HG02884 (cell line): ENCODE results near the gene GIGYF1.
"Not testable (repeated sequence)": the region's sequence is repeated elsewhere in the genome, so short reads cannot be mapped to it uniquely, and the experiment has no call there.

ENCODE experiments used
- ATAC-seq: cut with Tn5 transposase; IDR thresholded peaks from one replicate; pipeline ENCODE4 v1.9.1; 2021; ENCODE audit warnings: mild to moderate bottlenecking, moderate library complexity; ENCODE audit not compliant: unreplicated experiment

Gene GIGYF1

DNA sequence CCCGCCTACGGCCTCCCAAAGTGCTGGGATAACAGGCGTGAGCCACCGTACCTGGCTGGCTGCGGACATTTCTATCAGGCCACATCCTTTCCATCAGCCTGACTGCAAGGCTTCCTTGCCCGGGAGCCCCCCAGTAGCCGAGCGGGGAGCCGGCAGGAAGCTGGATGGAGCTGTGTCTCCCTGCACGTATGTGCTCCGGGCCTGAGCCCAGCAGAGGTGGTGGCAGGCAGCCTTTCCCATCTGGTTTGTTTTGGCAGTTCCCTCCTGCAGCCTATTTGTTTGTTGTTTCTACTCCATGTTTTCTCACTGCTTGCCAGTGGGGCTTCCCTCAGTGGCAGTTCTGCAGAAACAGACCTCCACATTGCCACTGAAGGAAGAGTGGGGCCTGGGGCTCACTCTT lies 17.3 kb upstream of the GIGYF1 start:
- no peak for ATAC-seq

DNA sequence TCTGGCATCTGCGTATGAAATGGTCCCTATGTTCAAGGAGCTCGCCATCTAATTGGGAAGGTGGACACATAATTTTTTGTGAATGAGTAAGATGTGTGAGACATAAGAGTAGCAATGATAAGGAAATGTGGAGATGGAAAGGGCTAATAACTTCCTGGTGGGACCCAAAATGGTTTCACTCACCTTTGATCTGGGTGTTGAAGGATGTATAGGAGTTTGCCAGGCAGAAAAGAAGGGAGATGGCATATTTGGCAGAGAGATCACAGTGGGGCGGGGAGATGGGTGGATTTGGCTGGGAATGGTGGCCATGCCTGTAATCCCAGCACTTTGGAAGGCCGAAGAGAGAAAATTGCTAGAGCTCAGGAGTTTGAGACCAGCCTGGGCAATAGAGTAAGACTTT lies 16.4 kb upstream of the GIGYF1 start:
- no peak for ATAC-seq

DNA sequence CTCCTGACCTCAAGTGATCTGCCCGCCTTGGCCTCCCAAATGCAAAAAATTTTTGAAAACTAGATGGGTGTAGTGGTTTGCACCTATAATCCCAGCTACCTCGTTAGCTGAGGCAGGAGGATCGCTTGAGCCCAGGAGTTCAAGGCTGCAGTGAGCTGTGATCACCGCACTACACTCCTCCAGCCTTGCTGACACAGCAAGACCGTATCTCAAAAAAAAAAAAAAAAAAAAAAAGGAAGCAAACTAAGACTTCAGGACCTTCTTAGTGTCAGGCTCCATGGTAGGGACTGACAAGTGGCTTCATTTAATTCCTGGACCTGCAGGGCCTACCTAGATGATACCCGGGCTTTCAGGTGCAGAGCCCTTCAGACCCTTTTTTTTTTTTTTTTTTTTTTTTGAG lies 14.3 kb upstream of the GIGYF1 start:
- ATAC-seq: no peak

DNA sequence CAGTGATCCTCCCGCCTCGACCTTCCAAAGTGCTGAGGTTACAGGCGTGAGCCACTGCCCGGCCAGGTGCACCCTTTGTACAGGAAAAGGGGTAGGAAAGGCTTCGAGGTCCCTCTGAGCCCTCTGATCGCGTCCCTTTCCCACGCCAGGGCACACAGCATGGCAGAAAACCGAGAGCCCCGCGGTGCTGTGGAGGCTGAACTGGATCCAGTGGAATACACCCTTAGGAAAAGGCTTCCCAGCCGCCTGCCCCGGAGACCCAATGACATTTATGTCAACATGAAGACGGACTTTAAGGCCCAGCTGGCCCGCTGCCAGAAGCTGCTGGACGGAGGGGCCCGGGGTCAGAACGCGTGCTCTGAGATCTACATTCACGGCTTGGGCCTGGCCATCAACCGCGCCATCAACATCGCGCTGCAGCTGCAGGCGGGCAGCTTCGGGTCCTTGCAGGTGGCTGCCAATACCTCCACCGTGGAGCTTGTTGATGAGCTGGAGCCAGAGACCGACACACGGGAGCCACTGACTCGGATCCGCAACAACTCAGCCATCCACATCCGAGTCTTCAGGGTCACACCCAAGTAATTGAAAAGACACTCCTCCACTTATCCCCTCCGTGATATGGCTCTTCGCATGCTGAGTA lies 12.7 kb upstream of the GIGYF1 start:
- ATAC-seq: no peak

DNA sequence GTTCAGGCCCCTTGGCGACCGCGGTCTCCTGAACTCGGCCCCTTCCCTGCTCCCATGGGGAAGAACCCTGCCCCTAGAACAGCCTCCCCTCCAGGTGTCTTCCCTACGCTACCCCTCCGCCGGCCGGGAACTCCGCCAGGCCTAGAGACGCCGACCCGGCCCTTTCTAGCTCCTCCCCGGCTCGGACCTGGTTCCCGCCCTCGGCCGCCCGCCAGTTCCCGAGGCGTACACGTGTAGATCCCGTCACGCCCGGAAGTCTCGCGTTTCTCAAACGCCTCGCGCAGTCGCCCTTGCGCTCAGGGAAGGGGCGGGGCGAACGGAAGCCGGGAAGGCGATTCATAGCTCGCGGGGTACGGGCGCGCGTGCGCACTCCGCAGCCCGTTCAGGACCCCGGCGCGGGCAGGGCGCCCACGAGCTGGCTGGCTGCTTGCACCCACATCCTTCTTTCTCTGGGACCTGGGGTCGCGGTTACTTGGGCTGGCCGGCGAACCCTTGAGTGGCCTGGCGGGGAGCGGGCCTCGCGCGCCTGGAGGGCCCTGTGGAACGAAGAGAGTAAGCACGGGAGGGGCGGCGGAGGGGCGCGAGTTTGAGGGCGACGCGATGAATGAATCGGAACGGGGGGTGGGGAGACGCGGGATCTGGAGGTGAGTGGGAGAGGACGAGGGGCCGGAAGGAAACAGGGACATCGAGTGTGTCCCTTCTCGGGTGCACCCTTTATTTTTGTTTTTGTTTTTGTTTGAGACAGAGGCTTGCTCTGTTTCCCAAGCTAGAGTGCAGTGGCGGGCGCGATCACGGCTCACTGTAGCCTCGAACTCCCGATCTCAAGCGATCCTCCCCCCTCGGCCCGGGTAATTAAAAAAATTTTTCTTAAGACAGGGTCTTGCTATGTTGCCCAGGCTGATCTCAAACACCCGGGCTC lies 12.0 kb upstream of the GIGYF1 start, which contains the start of gene POP7:
POP7 (plus strand) TSS at position 369 of the 919 bp plus-strand sequence. CDS start 710 bp downstream, outside the sequence.
- peak; percentile 88 for ATAC-seq

DNA sequence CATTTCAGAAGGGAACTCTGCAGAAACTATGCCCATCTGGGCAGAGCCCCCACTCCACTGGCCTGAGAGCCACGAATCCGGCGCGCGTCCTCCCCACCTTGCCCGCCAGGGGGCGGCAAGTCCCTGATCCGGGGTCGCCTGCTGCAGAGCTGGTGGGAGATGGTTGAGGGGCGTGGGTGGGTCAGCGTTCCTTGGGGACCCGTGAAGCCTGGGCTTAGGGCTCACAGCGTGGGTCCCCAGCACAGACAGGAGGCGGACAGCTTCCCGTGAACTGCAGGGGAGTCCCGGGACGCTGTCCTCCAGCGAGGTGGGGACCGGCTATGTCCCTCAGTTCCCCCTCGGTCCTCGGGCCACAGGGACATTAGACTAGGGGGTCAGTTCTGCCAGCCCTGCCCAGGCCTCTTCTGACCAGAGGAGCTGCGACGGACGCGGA lies 11.3 kb upstream of the GIGYF1 start:
- ATAC-seq: peak; percentile 56

DNA sequence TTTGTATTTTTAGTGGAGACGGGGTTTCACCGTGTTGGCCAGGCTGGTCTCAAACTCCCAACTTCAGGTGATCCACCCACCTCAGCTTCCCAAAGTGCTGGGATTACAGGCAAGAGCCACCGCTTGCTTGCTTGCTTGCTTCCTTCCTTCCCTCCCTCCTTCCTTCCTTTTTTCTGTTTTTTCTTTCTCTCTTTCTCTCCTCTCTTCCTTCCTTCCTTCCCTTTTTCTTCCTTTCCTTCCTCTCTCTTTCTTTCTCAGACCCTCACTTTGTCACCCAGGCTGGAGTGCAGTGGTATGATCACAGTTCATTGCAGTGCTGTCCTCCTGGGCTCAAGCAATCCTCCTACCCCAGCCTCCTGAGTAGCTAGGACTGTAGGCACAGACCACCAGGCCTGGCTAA lies 7.0 kb upstream of the GIGYF1 start:
- not testable (repeated sequence) for ATAC-seq

DNA sequence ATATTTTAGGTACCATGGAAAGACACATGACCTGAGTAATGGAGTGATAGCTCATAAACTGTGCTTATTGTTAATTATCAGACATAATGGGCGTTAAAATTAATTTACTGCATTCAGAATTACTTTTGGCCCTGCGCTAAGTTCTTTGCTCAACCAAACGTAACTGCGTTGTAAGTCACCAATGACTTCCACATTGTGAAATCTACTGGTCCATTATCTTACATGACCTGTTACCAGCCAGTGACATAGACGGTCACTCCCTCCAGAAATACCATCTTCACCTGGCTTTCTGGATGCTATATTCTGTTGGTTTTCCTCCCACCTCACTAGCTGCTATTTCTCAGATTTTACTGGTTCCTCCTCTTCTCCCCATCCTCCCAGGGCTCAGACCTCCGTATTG lies 5.0 kb upstream of the GIGYF1 start:
- ATAC-seq: no peak

DNA sequence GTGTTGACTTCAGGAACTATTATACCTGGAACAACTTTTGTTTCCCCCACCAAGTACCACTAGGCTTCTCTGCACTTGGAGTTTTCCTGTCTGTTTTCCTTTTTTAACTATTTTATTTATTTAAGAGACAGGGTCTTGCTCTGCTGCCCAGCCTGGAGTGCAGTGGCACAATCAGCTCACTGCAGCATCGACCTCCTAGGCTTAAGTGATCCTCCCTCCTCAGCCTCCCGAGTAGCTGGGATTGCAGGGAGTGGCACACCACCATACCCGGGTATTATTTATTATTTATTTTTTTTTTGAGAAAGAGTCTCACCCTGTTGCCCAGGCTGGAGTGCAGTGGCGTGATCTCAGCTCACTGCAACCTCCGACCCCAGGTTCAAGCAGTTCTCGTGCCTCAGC lies 2.1 kb upstream of the GIGYF1 start:
- no peak for ATAC-seq

DNA sequence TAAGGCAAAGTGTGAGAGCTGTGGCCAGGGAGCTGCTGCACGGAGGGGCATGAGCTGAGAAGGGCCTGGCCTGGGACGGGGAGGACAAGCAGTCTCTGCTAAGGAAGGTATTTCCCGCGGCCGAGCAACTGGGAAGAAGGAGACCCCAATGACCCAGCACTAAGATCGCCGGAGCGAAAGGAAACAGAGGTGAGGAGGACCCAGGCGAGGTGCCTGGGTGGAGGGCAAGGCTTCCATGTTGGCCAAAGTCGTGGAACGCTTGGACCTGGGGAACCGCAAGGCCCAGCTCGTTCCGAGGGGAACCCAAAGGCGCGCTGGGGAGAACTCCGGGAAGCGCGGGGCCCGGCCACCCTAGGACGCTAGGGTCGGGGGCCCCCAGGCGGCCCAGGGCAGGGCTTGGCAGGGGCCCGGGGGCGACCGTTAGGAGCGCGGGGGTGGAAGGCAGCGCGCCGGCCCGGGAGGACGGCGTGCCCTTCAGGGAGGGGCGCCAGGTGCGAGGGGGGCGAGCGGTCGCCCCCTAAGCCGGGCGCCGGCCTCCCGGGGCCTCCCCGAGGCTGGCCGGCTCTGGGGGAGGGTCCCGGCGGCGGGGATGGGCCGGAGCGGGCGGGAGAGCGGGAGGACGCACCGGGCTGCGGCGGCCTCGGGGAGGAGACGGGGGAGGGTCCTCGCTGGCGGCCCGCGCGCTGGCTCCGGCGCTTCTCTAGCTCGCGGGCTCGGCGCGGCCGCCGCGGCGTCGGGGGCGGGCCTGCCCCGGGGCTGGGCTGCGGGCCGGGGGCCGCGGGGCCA lies 545 bp downstream of the GIGYF1 start:
- ATAC-seq: no peak

DNA sequence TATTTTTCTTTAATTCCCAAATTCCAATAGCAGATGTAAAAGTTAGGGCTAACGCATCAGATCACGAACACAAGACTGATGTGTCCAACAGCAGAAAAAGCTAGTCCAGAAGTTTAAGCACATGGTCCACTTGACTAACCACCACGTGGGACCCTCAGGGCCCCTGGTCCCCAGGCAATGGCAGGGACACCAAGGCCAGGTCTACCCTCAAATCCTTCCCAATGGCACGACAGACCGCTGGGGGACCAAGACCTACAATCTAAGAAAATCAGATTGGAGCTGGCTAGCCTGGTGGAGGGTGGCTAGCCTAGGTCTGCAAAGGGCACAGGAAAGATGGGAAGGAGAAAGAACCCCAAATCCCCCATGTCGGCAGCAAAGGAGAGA lies 1.5 kb downstream of the GIGYF1 start:
- ATAC-seq: no peak

DNA sequence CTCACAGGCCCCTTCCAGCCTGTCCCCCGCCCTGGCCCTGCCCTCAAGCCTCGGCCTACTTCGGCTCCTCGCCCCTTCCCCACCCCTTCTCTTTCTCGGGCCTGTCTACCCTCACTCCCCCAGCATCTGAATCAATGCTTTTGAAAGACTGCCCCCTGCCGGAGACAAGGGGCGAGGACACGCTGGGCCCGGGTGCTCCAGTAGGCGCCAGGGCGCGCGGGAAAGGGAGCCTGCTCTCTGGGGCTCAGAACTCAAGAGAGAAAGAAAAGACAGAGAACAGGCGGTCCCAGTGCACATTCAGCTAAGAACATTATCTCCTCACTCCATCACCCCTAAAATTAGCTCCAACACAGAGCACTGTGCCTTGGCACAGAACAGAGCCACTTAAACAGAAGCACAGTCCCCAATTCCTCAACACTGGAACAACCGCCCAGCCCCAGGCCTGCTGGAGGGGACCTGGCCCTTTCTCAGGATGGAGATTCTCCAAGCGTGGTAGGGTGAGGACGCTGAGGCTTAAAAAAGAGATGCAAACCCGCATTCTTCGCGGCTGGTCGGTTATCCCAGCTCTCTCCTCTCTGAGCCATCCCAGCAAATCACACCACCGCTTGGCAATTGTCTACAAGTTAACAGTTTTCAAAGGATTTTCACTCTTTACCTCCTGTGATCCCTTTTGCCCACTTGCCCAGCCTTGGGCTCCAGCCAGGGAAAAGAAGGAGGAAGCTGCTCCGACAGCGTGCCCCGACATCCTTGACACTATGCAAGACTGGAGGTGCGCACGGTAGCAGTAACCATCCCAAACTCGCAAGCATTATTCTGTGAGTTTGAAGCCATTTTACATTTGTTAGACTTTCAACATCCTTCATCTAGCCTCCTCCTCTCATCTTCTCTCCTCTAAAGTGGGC lies 2.1 kb downstream of the GIGYF1 start:
- ATAC-seq: no peak

DNA sequence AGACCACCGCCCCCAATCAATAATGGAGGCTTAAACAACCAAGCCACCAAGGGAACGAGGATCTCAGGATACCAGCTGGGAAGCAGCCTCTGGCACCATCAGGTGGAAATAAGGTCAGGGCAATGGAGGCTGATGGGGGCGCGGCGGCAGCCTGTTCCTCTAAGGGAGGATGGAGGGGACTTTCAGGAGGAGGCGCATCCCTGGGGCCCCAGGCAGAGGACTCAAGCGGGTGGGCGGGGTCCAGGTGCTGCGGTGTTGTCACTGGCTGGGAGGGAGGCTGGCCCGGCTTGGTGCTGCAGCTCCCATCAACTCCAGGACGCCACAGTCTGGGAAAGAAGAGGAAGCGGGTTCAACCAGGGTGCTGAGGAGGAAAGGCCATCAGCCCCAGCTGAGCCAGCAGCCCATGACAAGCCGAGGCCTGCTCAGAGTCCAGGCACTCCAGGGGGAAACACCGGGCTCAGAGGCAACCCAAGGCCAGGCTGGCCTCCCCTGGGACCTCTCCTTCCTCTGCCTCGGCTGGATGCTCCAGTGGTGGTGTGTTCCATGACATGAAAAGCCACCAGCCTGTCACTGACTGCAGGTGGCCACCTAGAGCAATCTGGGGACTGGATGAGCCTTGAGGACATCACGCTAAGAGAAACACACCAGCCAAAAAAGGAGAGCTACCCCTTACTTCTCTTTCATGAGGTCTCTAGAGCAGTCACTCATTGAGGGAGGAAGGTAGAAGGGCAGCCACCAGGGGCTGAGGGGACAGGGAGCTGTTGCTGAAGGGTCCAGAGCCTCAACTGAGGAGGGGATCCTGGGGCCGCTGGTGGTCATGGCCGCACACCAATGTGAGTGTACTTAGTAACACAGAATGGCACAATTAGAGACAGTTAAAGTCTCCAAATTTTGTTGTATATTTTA lies 4.6 kb downstream of the GIGYF1 start:
- ATAC-seq: no peak

DNA sequence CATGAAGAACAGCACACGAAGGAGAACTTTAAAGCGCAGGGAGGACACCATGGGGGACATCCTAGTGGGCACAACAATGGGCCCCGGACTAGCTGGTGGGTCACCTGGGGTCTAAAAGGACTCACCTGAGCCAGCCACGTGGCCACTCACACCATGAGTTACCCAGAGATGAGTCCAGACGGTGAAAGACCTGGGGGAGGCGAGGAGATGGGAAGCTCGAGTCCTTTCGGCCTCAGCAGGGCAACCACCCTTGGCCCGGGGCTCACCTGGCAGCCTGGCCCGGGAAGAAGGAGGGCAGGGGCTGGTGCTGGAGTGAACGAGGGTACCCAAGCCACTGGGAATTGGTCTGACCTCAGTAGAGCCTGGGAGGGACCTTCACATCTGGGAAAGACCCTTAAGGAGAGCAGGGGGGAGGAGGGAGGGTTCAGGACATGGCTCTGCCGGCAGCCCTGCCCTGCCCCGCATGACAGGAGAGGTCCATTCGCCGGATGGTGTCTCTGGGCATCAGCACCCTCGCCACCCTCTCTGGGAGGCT lies 5.7 kb downstream of the GIGYF1 start:
- ATAC-seq: no peak

DNA sequence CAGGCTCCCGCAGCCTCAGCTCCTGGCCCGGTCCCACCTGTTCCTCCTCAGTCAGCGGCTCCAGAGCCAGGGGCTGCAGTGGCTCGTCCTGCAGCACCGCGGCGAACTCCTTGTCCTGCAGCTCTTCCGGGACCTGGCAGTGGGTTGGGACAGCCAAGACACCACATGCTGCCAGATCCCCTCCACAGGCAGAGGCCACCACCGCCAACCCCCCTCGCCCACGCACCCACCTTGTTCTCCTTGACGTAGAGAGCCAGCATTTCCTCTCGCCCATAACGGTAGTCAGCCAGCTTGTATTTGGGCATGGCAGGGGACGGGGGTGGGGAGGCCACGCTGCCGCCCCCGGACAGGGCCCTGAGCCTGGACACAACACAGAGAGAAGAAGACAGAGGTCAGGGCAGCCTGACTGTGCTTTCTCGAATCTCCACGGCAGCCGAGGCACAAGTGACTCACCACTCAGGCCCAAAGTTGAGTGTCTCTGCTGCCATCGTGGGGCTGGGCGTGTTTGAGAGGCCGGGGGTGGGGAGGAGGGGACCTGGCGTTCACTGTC lies 6.2 kb downstream of the GIGYF1 start:
- no peak for ATAC-seq

DNA sequence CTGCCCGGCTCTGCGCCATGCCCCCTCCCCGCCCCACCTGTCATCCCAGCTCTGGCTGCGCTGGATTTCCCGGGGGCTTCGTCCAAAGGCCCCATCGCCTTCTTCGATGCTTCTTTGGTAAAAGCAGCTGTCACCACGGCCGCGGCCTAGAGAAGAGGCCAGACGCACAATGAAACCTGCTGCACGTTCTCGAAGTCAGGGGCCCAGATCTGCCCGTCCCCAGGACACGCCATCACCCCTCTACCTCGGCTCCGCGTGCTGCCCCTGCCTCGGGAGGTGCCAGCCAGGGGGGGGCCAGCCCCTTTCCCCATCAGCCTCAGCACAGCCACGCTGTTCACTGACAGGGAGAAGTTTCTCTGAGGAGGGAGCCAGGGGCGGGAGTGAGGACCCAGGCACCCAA lies 6.8 kb downstream of the GIGYF1 start:
- ATAC-seq: no peak

DNA sequence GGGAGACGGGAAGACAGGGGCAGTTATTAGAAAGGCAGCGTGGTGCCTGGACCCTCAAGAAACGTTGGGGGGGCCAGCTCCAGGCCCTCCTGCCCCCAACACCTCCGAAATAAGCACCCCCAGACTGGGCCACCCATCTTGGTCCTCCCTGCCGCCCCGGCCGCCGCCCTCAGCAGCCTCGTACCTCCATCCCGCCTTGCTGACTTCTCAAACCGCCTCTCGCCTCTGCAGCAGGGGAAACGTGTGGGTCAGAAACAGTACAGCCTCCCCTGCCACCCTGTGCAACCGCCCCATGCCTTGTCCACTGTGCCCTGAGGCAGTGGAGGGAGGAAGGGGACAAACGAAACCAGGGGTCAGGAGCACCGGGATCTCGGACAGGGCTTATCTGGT lies 7.2 kb downstream of the GIGYF1 start:
- no peak for ATAC-seq

DNA sequence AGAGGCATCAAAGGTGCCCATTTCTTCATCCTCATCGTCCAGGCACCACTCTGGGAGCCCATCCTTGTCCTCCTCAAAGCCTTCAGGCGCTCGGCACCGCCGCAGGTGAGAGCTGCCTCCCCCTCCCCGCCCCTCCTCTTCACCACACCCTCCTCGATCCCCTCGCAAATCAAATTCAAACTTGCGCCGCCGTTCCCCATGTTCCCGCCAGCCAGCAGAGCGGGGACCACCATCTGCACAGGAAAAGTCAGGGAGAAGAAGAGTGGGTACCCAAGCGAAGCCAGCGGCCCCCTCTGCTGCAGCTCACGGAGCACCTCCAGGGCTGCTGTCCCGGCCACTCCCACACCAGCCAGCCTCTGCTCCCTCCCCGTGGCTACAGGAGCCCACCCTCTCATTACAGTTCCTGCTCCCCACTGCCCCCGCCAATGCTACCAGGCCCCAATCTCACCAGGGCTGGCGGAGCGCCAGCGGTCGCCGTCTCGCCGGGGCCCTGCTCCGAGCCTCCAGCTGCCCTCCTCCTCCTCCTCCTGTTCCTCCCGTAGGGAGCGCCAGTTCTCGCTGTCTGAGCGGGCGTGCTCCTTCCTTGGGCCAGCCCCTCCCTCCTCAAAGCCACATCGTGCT lies 7.7 kb downstream of the GIGYF1 start:
- ATAC-seq: no peak
